Activated B cell treated with CpG ODN at 0.5 μM for 24 hours (primary cell): ENCODE data around the gene ARPIN. TPM values are rescaled to one million over a fixed set of nuclear protein-coding genes. Genes with fewer than 3 reads are reported as not detected.

Experiments
- ATAC-seq: fragments of 200-7000 bp; cut with Tn5 transposase; one replicate; pipeline ENCODE4 v1.10.0; 2021; ENCODE audit warnings: low read depth, mild to moderate bottlenecking, moderate library complexity
- CTCF ChIA-PET: fragments of 350-600 bp; sonication (Branson Sonifier 250); formaldehyde crosslinking; loops from one replicate; lab custom pipeline; 2021; ENCODE audit warnings: antibody characterized with exemption; lab: Charles Lee
- POLR2A ChIA-PET: fragments of 350-600 bp; sonication (Branson Sonifier 250); formaldehyde crosslinking; loops from one replicate; lab custom pipeline; 2021; ENCODE audit warnings: antibody characterized with exemption; lab: Charles Lee
- DNase-seq: peaks from one replicate; pipeline ENCODE4 v3.0.0; 2022
- H3K27ac Mint-ChIP-seq: one replicate; pipeline ENCODE4 v1.8.0; 2020; ENCODE audit warnings: mixed read lengths
- H3K27me3 Mint-ChIP-seq: one replicate; pipeline ENCODE4 v1.8.0; 2021; ENCODE audit warnings: mixed read lengths
- H3K36me3 Mint-ChIP-seq: one replicate; pipeline ENCODE4 v1.8.0; 2021; ENCODE audit warnings: low read depth, mixed read lengths
- H3K4me1 Mint-ChIP-seq: one replicate; pipeline ENCODE4 v1.8.0; 2021; ENCODE audit warnings: mixed read lengths
- H3K4me3 Mint-ChIP-seq: one replicate; pipeline ENCODE4 v1.8.0; 2020; ENCODE audit warnings: mild to moderate bottlenecking, mixed read lengths
- H3K9me3 Mint-ChIP-seq: one replicate; pipeline ENCODE4 v1.8.0; 2020; ENCODE audit warnings: mixed read lengths
- CTCF ChIP-seq: fragments of 200-600 bp; IDR thresholded peaks from one replicate; pipeline ENCODE4 v1.8.0; 2022; ENCODE audit warnings: antibody characterized with exemption, mild to moderate bottlenecking
- intact Hi-C: fragments of 100-400 bp; cut with micrococcal nuclease; formaldehyde crosslinking; loops from one replicate; pipeline ENCODE4 v1.15.1; 2024
- total RNA-seq: library from RNA; stranded (reverse); gene quantifications from 2 replicates; pipeline ENCODE4 v1.2.3, GENCODE V29; 2022

Gene ARPIN
- total RNA-seq, 1 donor from 2014 or later, result not detected

GRCh38 chr15:89936786-89937265, 24.1 kb upstream of the ARPIN start:
- H3K4me3 Mint-ChIP-seq, result no peak overlapping the region
- DNase-seq, result no peak
- ChIA-PET CTCF (no interaction called here), POLR2A (no interaction called here)
- peaks cover 3% of the 10 kb centered on the region for H3K27me3 Mint-ChIP-seq
- no peaks in the 10 kb centered on the region for H3K9me3 Mint-ChIP-seq
- no peaks in the 10 kb centered on the region for H3K4me1 Mint-ChIP-seq
- no peak for TF ChIP-seq CTCF
- H3K36me3 Mint-ChIP-seq, result no peaks in the 10 kb centered on the region
- H3K27ac Mint-ChIP-seq, result no peak overlapping the region
- intact Hi-C loops, result no loop called here
- ATAC-seq, result no peak

GRCh38 chr15:89936051-89936785, 23.5 kb upstream of the ARPIN start:
- ChIA-PET CTCF (no interaction called here), POLR2A (no interaction called here)
- Mint-ChIP-seq H3K4me3 (no peak overlapping the region), H3K27me3 (peaks cover 3% of the 10 kb centered on the region), H3K4me1 (no peaks in the 10 kb centered on the region), H3K36me3 (no peaks in the 10 kb centered on the region), H3K9me3 (no peaks in the 10 kb centered on the region), H3K27ac (no peak overlapping the region)
- intact Hi-C loops, result no loop called here
- no peak for ATAC-seq
- no peak for TF ChIP-seq CTCF
- no peak for DNase-seq

GRCh38 chr15:89932880-89933279, 20.1 kb upstream of the ARPIN start:
- intact Hi-C loops, result no loop called here
- peaks cover under 1% of the 10 kb centered on the region for H3K27me3 Mint-ChIP-seq
- H3K4me3 Mint-ChIP-seq, result no peak overlapping the region
- ATAC-seq, result no peak
- H3K4me1 Mint-ChIP-seq, result no peaks in the 10 kb centered on the region
- ChIA-PET POLR2A (interaction anchor here (0.6 kb wide), 1 partner anchor 784 kb away, joined by 4 read pairs; the partner anchor contains the start of gene BLM), CTCF (no interaction called here)
- H3K36me3 Mint-ChIP-seq, result no peaks in the 10 kb centered on the region
- DNase-seq, result no peak
- H3K9me3 Mint-ChIP-seq, result no peaks in the 10 kb centered on the region
- no peak overlapping the region for H3K27ac Mint-ChIP-seq
- TF ChIP-seq CTCF, result no peak

- Mint-ChIP-seq H3K4me3 (no peak overlapping the region), H3K9me3 (no peaks in the 10 kb centered on the region), H3K36me3 (no peaks in the 10 kb centered on the region), H3K27me3 (no peaks in the 10 kb centered on the region), H3K27ac (no peak overlapping the region), H3K4me1 (no peaks in the 10 kb centered on the region)
- ChIA-PET CTCF (no interaction called here), POLR2A (no interaction called here)
- DNase-seq, result no peak
- no peak for ATAC-seq
- no peak for TF ChIP-seq CTCF
- intact Hi-C loops, result no loop called here
These were observed 15.7 kb upstream of the ARPIN start for GRCh38 chr15:89928421-89928820.

- Mint-ChIP-seq H3K4me1 (no peaks in the 10 kb centered on the region), H3K27ac (no peak overlapping the region), H3K27me3 (no peaks in the 10 kb centered on the region), H3K4me3 (no peak overlapping the region), H3K9me3 (no peaks in the 10 kb centered on the region), H3K36me3 (no peaks in the 10 kb centered on the region)
- POLR2A ChIA-PET, result no interaction called here
- no peak for TF ChIP-seq CTCF
- DNase-seq (no peak), ATAC-seq (no peak)
- CTCF ChIA-PET, result no interaction called here
- intact Hi-C loops, result no loop called here
These were observed 13.4 kb upstream of the ARPIN start for GRCh38 chr15:89926158-89926557.
